ENCODE data around the gene EHD3.

The EHD3 gene

DNA sequence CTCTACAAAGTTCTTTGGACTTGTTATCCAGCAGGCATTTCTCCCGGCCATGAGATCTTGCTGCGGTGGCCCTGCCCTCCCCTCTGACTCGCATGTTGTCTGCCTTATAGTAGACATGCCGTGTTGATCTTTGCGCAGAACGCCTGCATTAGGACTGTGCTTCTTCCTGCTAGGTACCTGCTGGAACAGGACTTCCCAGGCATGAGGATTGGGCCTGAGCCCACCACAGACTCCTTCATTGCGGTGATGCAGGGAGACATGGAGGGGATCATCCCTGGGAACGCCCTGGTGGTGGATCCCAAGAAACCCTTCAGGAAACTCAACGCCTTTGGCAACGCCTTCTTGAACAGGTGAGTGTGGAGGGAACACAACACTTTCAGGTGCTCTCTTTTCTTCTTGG lies 10.1 kb downstream of the EHD3 start:
- no peak for TF ChIP-seq CTCF (IDR thresholded peaks at IDR 0.05; ENCODE audit: unreplicated experiment in 3 of 3)
- Mint-ChIP-seq H3K4me1 (peaks cover 22% of the 10 kb centered on the region), H3K27me3 (ENCODE audit: low read depth) (no peaks in the 10 kb centered on the region), H3K4me3 (no peak overlapping the region), H3K9me3 (no peaks in the 10 kb centered on the region), H3K36me3 (ENCODE audit: low read depth) (no peaks in the 10 kb centered on the region), H3K27ac (no peak overlapping the region)

DNA sequence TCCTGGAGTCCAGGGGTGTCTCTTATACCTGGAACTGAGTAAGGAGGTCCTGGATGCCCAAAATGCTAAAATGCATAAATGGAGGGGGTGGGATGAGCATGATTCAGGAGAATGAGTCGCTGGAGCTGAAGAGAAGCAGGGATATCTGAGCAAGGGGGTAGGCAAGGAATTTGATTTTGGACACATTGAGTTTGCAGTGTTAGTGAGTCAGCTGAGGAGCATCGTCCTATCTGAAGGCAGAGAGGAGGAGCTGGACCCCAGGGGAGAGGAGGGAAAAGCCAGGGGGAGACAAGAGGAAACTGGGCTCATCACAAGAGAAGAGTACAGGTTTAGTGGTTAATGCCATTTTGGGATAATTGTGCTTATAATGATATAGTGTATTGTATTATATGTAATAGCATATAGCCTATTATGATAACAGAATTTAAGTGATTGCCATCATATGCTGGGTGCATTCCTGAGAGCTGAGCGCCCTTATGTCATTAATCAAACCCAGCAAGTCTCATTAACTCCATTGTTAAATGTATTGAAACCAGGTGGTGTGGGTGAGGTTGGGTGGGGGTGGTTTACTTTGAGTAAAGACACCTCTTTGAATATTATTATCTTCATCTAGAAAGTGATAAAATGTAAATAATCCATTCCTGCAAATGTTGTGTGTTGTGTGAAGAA lies 12.4 kb downstream of the EHD3 start:
- H3K4me3 Mint-ChIP-seq, result no peak overlapping the region
- peaks cover 7% of the 10 kb centered on the region for H3K4me1 Mint-ChIP-seq
- TF ChIP-seq CTCF (IDR thresholded peaks at IDR 0.05; ENCODE audit: unreplicated experiment in 3 of 3), result no peak
- no peak overlapping the region for H3K27ac Mint-ChIP-seq
- H3K27me3 Mint-ChIP-seq (ENCODE audit: low read depth), result no peaks in the 10 kb centered on the region
- H3K36me3 Mint-ChIP-seq (ENCODE audit: low read depth), result no peaks in the 10 kb centered on the region
- no peaks in the 10 kb centered on the region for H3K9me3 Mint-ChIP-seq

- no peak for TF ChIP-seq CTCF (IDR thresholded peaks at IDR 0.05; ENCODE audit: unreplicated experiment in 3 of 3)
- Mint-ChIP-seq H3K27me3 (ENCODE audit: low read depth) (no peaks in the 10 kb centered on the region), H3K9me3 (no peaks in the 10 kb centered on the region), H3K4me1 (no peaks in the 10 kb centered on the region), H3K27ac (no peak overlapping the region), H3K36me3 (ENCODE audit: low read depth) (no peaks in the 10 kb centered on the region), H3K4me3 (no peak overlapping the region)
Measured at GRCh38 chr2:31247711-31248110, 13.8 kb downstream of the EHD3 start.

DNA sequence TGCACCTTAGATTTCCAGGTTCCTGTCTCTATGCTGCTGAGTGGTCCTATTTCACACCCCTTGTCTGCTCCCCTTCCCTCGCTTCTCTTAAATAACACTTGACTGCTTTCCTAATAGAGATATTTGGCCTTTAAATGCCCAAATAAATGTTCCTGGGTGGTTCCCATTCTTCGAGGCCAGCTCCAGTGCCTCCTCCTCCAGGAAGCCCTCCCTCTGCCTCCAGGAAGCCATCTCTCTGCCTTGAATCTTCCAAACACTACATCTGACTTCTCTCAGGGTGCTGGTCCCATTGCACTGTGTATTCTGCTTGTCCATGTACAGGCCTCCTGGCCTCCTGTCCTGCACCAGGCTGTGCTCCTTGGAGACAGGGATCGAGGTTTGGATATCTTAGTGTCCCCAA lies 14.2 kb downstream of the EHD3 start:
- Mint-ChIP-seq H3K4me1 (no peaks in the 10 kb centered on the region), H3K4me3 (no peak overlapping the region), H3K36me3 (ENCODE audit: low read depth) (no peaks in the 10 kb centered on the region), H3K9me3 (no peaks in the 10 kb centered on the region), H3K27ac (no peak overlapping the region), H3K27me3 (ENCODE audit: low read depth) (no peaks in the 10 kb centered on the region)
- no peak for TF ChIP-seq CTCF (IDR thresholded peaks at IDR 0.05; ENCODE audit: unreplicated experiment in 3 of 3)

- Mint-ChIP-seq H3K27ac (no peak overlapping the region), H3K27me3 (ENCODE audit: low read depth) (no peaks in the 10 kb centered on the region), H3K9me3 (no peaks in the 10 kb centered on the region), H3K4me1 (no peaks in the 10 kb centered on the region), H3K4me3 (no peak overlapping the region), H3K36me3 (ENCODE audit: low read depth) (no peaks in the 10 kb centered on the region)
- no peak for TF ChIP-seq CTCF (IDR thresholded peaks at IDR 0.05; ENCODE audit: unreplicated experiment in 3 of 3)
Measured at GRCh38 chr2:31249009-31249690, 15.2 kb downstream of the EHD3 start.

DNA sequence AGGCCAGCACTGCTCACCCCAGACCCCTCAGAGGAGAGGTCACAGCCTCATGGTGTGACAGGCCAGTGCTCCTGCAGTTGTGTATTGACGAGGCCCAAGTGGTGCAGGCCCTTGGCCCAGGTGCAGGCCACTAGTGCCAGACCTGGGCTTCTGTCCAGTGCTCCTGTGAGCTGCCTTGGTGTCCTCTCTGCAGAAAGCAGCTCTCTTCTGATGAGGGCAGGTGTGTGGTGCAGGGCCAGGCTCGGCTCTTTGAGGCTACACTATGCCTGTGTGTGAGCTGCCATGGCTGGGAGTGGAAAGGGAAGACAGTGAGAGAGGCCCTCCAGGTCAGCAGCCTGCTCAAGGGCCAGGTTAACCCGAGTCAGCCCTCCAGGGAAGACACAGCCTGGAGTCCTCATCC lies 17.1 kb downstream of the EHD3 start:
- no peak for TF ChIP-seq CTCF (IDR thresholded peaks at IDR 0.05; ENCODE audit: unreplicated experiment in 3 of 3)

More for the DNA sequence above, 17.1 kb downstream of the EHD3 start:
- H3K4me1 Mint-ChIP-seq, result peaks cover 3% of the 10 kb centered on the region
- H3K36me3 Mint-ChIP-seq (ENCODE audit: low read depth), result no peaks in the 10 kb centered on the region
- H3K27ac Mint-ChIP-seq, result no peak overlapping the region
- no peaks in the 10 kb centered on the region for H3K27me3 Mint-ChIP-seq (ENCODE audit: low read depth)
- no peaks in the 10 kb centered on the region for H3K9me3 Mint-ChIP-seq
- no peak overlapping the region for H3K4me3 Mint-ChIP-seq
